ENCODE measurements around the gene SOST.
"Not testable (repeated sequence)": the region's sequence is repeated elsewhere in the genome, so short reads cannot be mapped to it uniquely, and the experiment has no call there.

Gene SOST

GRCh38 chr17:43758497-43759174 lies at the start of gene SOST:
Gene SOST (minus strand): TSS chr17:43758791. CDS start chr17:43758741, 50 bp downstream.
- no peak for DNase-seq (ENCODE audit: low spot score)

- DNase-seq (ENCODE audit: low spot score), result no peak
Measured at GRCh38 chr17:43808076-43808475, 49.5 kb upstream of the SOST start.

- no peak for DNase-seq (ENCODE audit: low spot score)
Measured at GRCh38 chr17:43805117-43805516, 46.5 kb upstream of the SOST start.

- DNase-seq (ENCODE audit: low spot score), result no peak
Measured at GRCh38 chr17:43803758-43804157, 45.2 kb upstream of the SOST start.

- no peak for DNase-seq (ENCODE audit: low spot score)
Measured at GRCh38 chr17:43801844-43802243, 43.3 kb upstream of the SOST start.

GRCh38 chr17:43800736-43801135 lies 42.1 kb upstream of the SOST start:
- no peak for DNase-seq (ENCODE audit: low spot score)

- no peak for DNase-seq (ENCODE audit: low spot score)
Measured at GRCh38 chr17:43799047-43799446, 40.5 kb upstream of the SOST start.

- DNase-seq (ENCODE audit: low spot score), result not testable (repeated sequence)
Measured at GRCh38 chr17:43798024-43798423, 39.4 kb upstream of the SOST start.

- DNase-seq (ENCODE audit: low spot score), result not testable (repeated sequence)
Measured at GRCh38 chr17:43792668-43793067, 34.1 kb upstream of the SOST start.

GRCh38 chr17:43791589-43791988 lies 33.0 kb upstream of the SOST start:
- peak; percentile 35 for DNase-seq (ENCODE audit: low spot score)

GRCh38 chr17:43790311-43790940 lies 31.8 kb upstream of the SOST start:
- no peak for DNase-seq (ENCODE audit: low spot score)

- DNase-seq (ENCODE audit: low spot score), result no peak
Measured at GRCh38 chr17:43789482-43789881, 30.9 kb upstream of the SOST start.

GRCh38 chr17:43788540-43788939 lies 29.9 kb upstream of the SOST start:
- DNase-seq (ENCODE audit: low spot score), result no peak

GRCh38 chr17:43787728-43788127 lies 29.1 kb upstream of the SOST start:
- no peak for DNase-seq (ENCODE audit: low spot score)

- DNase-seq (ENCODE audit: low spot score), result peak; percentile 65
Measured at GRCh38 chr17:43784628-43785101, 26.1 kb upstream of the SOST start.

GRCh38 chr17:43784068-43784467 lies 25.5 kb upstream of the SOST start:
- DNase-seq (ENCODE audit: low spot score), result peak; percentile 31

GRCh38 chr17:43782913-43783680 lies 24.5 kb upstream of the SOST start:
- DNase-seq (ENCODE audit: low spot score), result no peak

- DNase-seq (ENCODE audit: low spot score), result no peak
Measured at GRCh38 chr17:43780135-43780534, 21.5 kb upstream of the SOST start, which contains the start of gene CFAP97D1. Gene CFAP97D1 (plus strand): TSS chr17:43780435. CDS start chr17:43780463, 28 bp downstream.

- peak; percentile 21 for DNase-seq (ENCODE audit: low spot score)
Measured at GRCh38 chr17:43779145-43780125, 20.8 kb upstream of the SOST start.

GRCh38 chr17:43778337-43779144 lies 19.9 kb upstream of the SOST start, which contains the start of gene DUSP3:
Gene DUSP3 (minus strand): TSS chr17:43778977. CDS start chr17:43778924, 53 bp downstream.
- peak; percentile 97 for DNase-seq (ENCODE audit: low spot score)

Measured in AG20443 (cell line).